Ovary (tissue), 9 donors: ENCODE measurements around the gene CHMP5. TPM values are rescaled to one million over a fixed set of nuclear protein-coding genes. Genes with fewer than 3 reads are reported as not detected.
"Not testable (repeated sequence)": the region's sequence is repeated elsewhere in the genome, so short reads cannot be mapped to it uniquely, and the experiment has no call there.

Experiments
- DNase-seq, 5 donors: peaks; one replicate each; pipeline ENCODE4 v3.0.0-alpha.2; 2019 to 2020
- H3K27ac ChIP-seq, 2 donors: fragments of 200-600 bp; one replicate each; pipeline versions ENCODE4 v1.5.1 to v1.8.0; 2019 to 2022
- H3K27me3 ChIP-seq: fragments of 200-600 bp; one replicate; pipeline ENCODE4 v1.8.0; 2022
- H3K36me3 ChIP-seq: fragments of 200-600 bp; sonication (generic); one replicate; pipeline ENCODE4 v1.5.1; 2019
- H3K4me1 ChIP-seq: one replicate; pipeline ENCODE4 v1.8.1; 2013; ENCODE audit warnings: mild to moderate bottlenecking, moderate library complexity; ENCODE audit not compliant: insufficient read depth
- H3K4me3 ChIP-seq: fragments of 200-600 bp; sonication (generic); one replicate; pipeline ENCODE4 v1.5.1; 2017
- H3K9me3 ChIP-seq, 2 donors: fragments of 200-600 bp in 1 of 2; sonication (generic) in 1 of 2; one replicate each; pipeline versions ENCODE4 v1.5.1 to v1.8.1; 2013 to 2019; ENCODE audit warnings: mild to moderate bottlenecking in 1 of 2, moderate library complexity in 1 of 2
- EP300 ChIP-seq: sonication (generic); formaldehyde crosslinking; IDR thresholded peaks from one replicate; pipeline ENCODE4 v1.6.1; 2017; ENCODE audit warnings: antibody characterized with exemption
- POLR2A ChIP-seq: fragments of 450-650 bp; IDR thresholded peaks from one replicate; pipeline ENCODE4 v1.6.1; 2017; ENCODE audit warnings: antibody characterized with exemption, mild to moderate bottlenecking, moderate library complexity
- WGBS, 3 donors: extraction: QIAGEN DNeasy Blood & Tissue Kit in 1 of 3; methylation state at CpG; one replicate each; pipeline versions ENCODE4 v1.1.5 to v1.1.7; 2013 to 2017; 5-methylcytosine and 5-hydroxymethylcytosine counted together
- intact Hi-C, 4 donors: fragments of 100-400 bp; cut with DNase I; formaldehyde crosslinking; loops; one replicate each; pipeline versions ENCODE4 v1.11.0 to v1.15.1; 2022 to 2023
- polyA plus RNA-seq, 2 donors: library from polyadenylated mRNA; stranded (reverse); fragments of 200-250 nt in 1 of 2; fragments of 350-450 nt in 1 of 2; fragmentation: Illumina TruSeq in 1 of 2; extraction: RNeasy Lipid Tissue Mini Kit (QIAGEN cat#74804) in 1 of 2; gene quantifications; one replicate each; pipeline ENCODE4 v1.2.3, GENCODE V29; 2013 to 2014
- total RNA-seq, 7 donors: library from RNA; depleted of rRNA in 2 of 7; stranded (reverse); fragments of >200 nt in 2 of 7; fragmentation: NEBNext Ultra II Directional in 3 of 7; extraction: Animal tissue kit (Norgen Biotek cat#: 25700) in 3 of 7; gene quantifications; one replicate each; pipeline versions ENCODE4 v1.1.0 to v1.2.4, GENCODE V29; 2016 to 2023
- TF ChIP-seq, protein P1 (sequence below), 3 donors: fragments of 450-650 bp in 2 of 3; fragments of 200-600 bp in 1 of 3; IDR thresholded peaks; one replicate each; pipeline versions ENCODE4 v1.5.1 to v1.8.0; 2016 to 2022; ENCODE audit warnings: antibody characterized with exemption in 3 of 3, mild to moderate bottlenecking in 1 of 3
- donor health status: DM: no; HTN: no; CAD: no; lungs with moderate emphysema.
- donor health status: DM: no; HTN: no; CAD: no.
- donor health status: Bipolar disorder and iron deficiency.
- donor health status: DM: yes; HTN: yes; CAD: no.
- donor health status: DM: no; HTN: no; CAD: no.
- donor health status: DM: yes; HTN: yes; CAD: no.

CHMP5 gene
- total and polyA plus RNA-seq, 9 donors = 39.7 to 66.5 (median 52.9) TPM

DNA sequence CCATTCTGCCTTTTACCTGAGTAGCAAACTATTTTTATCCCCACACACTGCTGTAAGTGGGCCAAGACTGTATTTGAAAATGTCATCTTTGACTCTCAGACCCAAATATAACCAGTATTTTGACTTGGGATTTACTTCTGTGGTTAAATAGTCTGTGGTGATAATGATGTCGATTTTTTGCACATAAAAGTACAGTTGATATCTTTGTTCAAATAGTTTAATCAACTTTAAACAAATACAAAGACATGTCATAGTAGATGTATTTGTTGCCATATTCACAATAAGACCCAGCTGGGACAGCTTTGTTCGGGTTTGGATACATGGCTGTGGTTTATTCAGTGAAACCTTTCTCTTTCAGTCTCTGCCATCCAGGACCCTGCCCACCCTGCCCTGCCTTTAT lies 45.9 kb downstream of the CHMP5 start:
- intact Hi-C loops = no loop called here
- TF ChIP-seq, protein P1, sequence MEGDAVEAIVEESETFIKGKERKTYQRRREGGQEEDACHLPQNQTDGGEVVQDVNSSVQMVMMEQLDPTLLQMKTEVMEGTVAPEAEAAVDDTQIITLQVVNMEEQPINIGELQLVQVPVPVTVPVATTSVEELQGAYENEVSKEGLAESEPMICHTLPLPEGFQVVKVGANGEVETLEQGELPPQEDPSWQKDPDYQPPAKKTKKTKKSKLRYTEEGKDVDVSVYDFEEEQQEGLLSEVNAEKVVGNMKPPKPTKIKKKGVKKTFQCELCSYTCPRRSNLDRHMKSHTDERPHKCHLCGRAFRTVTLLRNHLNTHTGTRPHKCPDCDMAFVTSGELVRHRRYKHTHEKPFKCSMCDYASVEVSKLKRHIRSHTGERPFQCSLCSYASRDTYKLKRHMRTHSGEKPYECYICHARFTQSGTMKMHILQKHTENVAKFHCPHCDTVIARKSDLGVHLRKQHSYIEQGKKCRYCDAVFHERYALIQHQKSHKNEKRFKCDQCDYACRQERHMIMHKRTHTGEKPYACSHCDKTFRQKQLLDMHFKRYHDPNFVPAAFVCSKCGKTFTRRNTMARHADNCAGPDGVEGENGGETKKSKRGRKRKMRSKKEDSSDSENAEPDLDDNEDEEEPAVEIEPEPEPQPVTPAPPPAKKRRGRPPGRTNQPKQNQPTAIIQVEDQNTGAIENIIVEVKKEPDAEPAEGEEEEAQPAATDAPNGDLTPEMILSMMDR (IDR thresholded peaks at IDR 0.05) = no peak
- no peak for TF ChIP-seq POLR2A
- no peak for TF ChIP-seq EP300
- H3K4me1 ChIP-seq = no peaks in the 10 kb centered on the region
- H3K27ac ChIP-seq = no peak overlapping the region
- H3K4me3 ChIP-seq = no peak overlapping the region
- no peaks in the 10 kb centered on the region for H3K9me3 ChIP-seq
- H3K27me3 ChIP-seq = no peaks in the 10 kb centered on the region
- no peaks in the 10 kb centered on the region for H3K36me3 ChIP-seq
- DNase-seq = no peak
- WGBS, 3 donors = 70 to 88% (median 76%) methylated on average over 2 of the region's 2 CpGs

DNA sequence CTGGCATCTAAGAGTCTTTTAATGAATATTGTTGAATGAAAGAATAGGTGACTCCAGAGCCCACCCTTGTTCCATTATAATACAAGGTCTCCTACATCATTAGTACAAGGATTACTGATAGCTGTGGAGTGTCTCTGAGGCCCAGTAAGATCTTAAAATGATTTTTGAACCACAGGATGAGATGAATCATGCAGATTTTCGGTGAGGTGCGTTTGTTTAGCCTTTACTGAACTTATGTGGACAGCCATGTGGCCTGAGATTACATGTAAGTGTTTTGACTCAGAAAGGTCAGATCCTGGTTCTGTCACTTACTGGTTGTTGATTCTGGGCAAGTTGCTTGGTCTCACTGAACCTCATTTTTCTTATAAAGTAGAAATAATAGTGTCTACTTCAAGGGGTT lies 47.1 kb downstream of the CHMP5 start:
- Histone ChIP-seq H3K4me1 (no peaks in the 10 kb centered on the region), H3K4me3 (no peak overlapping the region), H3K27ac (no peak overlapping the region), H3K36me3 (no peaks in the 10 kb centered on the region), H3K27me3 (no peaks in the 10 kb centered on the region), H3K9me3 (no peaks in the 10 kb centered on the region)
- intact Hi-C loops = no loop called here
- no peak for TF ChIP-seq EP300
- TF ChIP-seq POLR2A = no peak
- TF ChIP-seq, protein P1 (IDR thresholded peaks at IDR 0.05) = no peak
- WGBS, 3 donors = 81 to 90% (median 86%) methylated on average over 2 of the region's 2 CpGs
- DNase-seq = no peak

DNA sequence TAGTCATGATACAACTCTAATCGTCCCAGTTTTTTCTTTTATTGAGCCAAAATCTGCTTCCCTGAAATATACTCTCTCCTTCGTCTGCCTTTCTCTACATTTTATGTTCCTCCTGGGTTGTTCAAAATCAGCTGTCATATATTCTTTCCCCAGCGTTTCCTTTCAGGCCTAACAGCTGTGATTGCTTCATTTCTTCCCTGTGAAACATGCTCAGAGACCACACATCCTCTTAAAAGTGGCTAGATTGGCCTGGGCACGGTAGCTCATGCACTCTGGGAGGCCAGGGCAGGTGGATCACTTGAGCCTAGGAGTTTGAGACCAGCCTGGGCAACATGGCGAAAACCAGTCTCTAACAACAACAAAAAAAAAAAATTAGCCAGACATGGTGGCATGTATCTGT lies 50.5 kb downstream of the CHMP5 start:
- no peak for DNase-seq
- Histone ChIP-seq H3K27ac (no peak overlapping the region), H3K27me3 (no peaks in the 10 kb centered on the region), H3K4me3 (no peak overlapping the region), H3K4me1 (no peaks in the 10 kb centered on the region), H3K9me3 (no peaks in the 10 kb centered on the region), H3K36me3 (no peaks in the 10 kb centered on the region)
- WGBS, 3 donors = 78 to 87% (median 82%) methylated on average over 5 of the region's 5 CpGs
- no peak for TF ChIP-seq POLR2A
- TF ChIP-seq, protein P1 (IDR thresholded peaks at IDR 0.05) = no peak
- TF ChIP-seq EP300 = no peak
- intact Hi-C loops = no loop called here

DNA sequence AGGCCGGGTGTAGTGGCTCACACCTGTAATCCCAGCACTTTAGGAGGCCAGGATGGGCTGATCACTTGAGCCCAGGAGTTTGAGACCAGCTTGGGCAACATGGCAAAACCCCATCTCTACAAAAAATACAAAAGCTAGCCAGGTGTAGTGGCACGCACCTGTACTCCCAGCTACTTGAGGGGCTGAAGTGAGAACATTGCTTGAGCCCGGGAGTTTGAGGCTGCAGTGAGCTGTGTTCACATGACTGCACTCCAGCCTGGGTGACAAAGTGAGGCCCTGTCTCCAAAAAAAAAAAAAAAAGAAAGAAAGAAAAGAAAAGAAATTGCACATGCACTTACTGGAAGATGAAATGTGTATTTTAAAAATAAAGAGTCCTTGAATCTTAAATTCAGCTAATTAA lies 52.3 kb downstream of the CHMP5 start:
- H3K4me1 ChIP-seq = not testable (repeated sequence)

DNA sequence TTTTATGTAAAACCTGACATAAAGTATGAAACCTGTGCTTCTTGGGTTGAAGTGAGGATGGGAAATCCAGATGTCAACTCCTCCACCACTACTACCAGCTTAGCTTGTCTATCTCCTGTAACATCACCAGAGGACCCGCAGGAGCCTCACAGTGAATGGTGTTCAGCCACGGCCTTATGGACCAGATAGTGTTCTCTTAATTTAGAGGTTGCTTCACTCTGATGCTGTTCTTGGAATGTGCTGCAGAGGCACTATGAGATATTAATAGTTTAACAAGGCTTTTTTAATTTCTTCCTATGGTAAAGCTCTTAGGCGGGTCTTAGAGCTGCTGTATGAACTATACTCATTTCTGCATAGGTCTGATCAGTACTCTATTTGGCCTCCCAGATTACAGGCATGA lies 53.4 kb downstream of the CHMP5 start:
- Histone ChIP-seq H3K4me1 (no peaks in the 10 kb centered on the region), H3K27ac (no peak overlapping the region), H3K36me3 (no peaks in the 10 kb centered on the region), H3K4me3 (no peak overlapping the region), H3K27me3 (no peaks in the 10 kb centered on the region), H3K9me3 (no peaks in the 10 kb centered on the region)
- TF ChIP-seq POLR2A (no peak), EP300 (no peak)
- TF ChIP-seq, protein P1 (IDR thresholded peaks at IDR 0.05) = no peak
- DNase-seq = no peak
- intact Hi-C loops = no loop called here
- 90 to 97% (median 94%) methylated on average over 3 of the region's 3 CpGs for WGBS, 3 donors

More for the DNA sequence above, 52.3 kb downstream of the CHMP5 start:
- H3K27me3 ChIP-seq, H3K27ac ChIP-seq, H3K9me3 ChIP-seq, H3K36me3 ChIP-seq, DNase-seq, intact Hi-C loops, H3K4me3 ChIP-seq: not testable (repeated sequence)
- 93 to 97% (median 95%) methylated on average over 3 of the region's 3 CpGs for WGBS, 3 donors
